Cortex of kidney (tissue), 1 donor: ENCODE data around the gene RIPK1.

ENCODE experiments used
- DNase-seq: peaks from one replicate; lab custom pipeline; 2025; lab: John Stamatoyannopoulos, UW

The RIPK1 gene

GRCh38 chr6:3163248-3163594, 94.9 kb downstream of the RIPK1 start:
- no peak for DNase-seq

GRCh38 chr6:3164388-3164787, 96.1 kb downstream of the RIPK1 start:
- DNase-seq: no peak
